NOMO-1 (cell line): ENCODE results near the gene AP1S3.
"Not testable (repeated sequence)": the region's sequence is repeated elsewhere in the genome, so short reads cannot be mapped to it uniquely, and the experiment has no call there.

Source experiments
- DNase-seq, 2 experiments: peaks; one replicate each; lab custom pipeline; 2025; ENCODE audit not compliant: unreplicated experiment in 2 of 2; lab: John Stamatoyannopoulos, UW

Gene AP1S3

DNA sequence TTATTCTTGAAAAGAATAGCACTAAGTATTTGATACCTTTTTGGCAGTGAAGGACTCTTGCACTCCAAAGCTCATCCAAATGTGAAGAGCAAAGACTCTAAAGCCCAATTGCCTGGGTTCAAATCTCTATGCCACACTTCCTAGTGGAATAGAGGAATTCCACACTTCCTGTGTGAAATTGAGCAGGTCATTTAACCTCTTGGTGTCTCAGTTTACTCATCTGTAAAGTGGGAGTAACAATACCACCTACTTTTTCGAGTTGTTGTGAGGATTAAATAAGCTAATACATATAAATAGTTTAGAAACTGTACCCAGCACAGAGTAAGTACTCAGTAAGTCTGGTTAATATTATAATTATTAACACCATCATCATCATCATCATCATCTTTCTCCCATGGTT, 72.6 kb downstream of the AP1S3 start:
- no peak for DNase-seq

DNA sequence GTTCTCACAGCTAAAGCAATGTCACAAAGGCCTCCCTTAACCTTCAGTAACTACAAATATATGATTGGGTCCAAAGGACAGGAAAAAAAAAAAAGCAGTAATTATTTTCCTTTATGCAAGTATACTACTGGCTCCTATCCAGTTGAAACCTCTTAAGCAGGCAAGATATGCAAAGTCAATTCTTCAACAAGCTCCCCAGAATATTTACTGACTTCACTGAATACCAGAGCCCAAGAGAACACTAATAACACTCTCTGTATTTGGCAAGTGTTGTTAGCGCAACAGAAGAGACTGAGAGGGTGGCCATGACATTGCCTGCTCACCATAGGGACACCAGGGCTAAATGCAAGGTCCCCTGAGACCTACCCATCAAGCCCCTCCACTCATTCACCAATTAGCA, 74.5 kb downstream of the AP1S3 start:
- no peak for DNase-seq

DNA sequence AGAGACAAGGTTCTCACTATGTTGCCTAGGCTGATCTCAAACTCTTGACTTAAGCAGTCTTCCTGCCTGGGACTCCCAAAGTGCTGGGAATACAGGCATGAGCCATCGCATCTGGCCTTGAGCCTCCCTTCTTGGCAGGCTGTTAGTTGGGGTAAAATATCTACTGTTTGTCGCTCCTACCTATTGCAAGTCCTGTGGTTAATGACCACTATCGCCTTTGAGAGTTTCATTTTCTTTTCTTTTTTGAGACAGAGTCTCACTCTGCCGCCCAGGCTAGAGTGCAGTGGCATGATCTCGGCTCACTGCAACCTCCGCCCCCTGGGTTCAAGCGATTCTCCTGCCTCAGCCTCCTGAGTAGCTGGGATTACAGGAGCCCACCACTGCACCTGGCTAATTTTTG, 75.6 kb downstream of the AP1S3 start:
- not testable (repeated sequence) for DNase-seq

DNA sequence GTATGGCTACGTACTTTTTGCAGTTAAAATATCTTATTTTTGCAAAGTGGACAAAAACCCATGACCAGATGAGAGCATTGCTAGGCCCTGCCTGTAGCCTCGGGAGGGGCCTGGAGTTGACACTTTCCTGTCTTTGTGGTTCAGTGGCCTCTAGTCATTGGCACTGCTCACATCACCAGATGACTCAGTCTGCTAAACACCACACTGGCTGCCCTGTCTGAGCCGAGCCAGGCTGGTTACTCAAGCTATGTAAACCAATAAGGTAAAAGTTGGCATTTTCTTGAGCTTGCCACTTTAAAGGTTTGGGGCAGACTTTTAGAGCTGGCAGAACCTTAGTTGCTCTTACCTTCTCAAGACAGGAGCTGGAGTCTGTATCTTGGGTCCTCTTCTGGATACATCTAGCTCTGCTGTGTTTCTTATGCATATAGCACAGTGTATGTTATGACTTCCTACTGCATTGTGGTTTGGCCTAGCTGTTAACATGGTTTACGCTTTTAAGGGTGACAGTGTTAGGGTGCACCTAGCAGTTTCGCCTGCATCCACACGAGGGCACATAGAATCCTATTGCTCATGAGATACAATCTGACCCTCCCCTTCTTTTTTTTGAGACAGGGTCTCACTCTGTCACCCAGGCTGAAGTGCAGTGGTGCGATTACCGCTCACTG, 76.4 kb downstream of the AP1S3 start:
- DNase-seq = no peak

DNA sequence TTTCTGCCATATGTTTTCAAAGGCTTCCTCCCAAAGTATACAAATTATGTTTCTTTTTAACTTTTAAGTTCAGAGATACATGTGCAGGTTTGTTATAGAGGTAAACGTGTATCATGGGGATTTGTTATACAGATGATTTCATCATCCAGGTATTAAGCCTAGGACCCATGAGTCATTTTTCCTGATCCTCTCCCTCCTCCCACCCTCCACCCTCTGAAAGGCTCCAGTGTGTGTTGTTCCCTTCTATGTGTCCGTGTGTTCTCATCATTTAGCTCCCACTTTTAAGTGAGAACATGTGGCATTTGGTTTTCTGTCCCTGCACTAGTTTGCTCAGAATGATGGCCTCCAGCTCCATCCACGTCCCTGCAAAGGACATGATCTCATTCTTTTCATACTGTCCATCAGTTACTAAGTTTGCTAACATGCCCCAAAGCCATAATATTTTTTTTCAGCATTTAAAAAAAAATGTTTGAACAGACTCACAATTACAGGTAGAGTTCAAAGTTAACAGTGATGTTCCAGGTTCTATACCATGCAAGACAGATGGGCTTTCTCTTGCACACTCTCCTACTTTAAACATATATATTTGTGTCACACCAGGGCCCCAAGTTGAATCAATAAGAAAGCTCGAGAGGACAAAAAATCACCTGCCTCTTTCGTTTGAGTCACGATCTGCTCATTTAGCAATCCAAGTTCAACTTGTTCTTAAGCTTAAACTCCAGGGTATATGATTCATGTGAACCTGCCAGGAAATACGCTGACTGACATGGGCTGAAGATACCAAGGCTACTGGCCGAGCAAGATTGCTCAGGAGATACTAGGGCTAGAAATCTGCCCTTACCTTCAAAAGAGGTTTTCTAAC, 77.6 kb downstream of the AP1S3 start:
- no peak for DNase-seq

DNA sequence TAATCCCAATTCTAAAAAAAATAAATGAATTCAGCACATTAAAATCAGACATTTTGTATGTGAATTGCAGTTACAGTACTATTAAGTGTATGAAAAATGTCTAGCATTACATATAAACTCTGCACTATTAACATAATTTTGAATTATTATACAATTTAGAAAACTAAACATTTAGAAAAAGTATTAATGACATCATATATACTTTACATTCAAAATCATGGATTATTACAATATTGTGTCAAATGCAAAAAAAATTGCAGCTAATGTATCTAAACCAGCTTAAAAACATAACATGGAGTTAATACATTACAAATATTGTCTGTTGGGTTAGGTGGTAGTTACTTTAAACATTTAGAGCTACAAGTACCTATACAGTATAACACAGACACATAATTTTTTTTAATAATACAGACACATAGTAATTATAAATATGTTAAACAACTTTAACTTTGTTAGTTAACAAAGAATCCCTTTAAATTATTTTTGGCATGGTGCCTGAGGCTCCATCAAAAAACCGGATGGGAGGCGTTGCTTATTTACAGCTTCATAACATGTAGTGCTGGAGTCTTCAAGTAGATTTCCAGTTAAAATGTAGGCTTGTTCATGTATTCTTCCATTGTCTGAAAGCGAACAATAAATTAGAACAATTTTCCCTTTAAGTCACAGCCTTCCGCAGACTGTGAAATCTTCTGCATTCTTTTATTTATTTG, 79.1 kb downstream of the AP1S3 start:
- DNase-seq = no peak

DNA sequence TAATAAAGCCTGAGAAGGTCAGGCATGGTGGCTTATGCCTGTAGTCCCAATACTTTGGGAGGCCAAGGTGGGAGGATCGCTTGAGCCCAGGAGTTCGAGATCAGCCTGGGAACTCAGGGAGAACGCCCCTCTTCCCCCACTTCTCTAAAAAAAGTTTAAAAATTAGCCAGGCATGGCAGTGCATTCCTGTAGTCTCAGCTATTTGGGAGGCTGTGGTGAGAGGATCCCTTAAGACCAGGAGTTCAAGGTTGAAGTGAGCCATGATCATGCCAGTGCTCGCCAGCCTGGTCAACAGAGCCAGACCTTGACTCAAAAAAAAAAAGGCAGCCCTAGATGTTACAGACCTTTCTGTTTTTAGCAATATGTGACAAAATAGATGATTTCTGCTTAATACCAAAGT, 83.4 kb downstream of the AP1S3 start:
- no peak for DNase-seq

DNA sequence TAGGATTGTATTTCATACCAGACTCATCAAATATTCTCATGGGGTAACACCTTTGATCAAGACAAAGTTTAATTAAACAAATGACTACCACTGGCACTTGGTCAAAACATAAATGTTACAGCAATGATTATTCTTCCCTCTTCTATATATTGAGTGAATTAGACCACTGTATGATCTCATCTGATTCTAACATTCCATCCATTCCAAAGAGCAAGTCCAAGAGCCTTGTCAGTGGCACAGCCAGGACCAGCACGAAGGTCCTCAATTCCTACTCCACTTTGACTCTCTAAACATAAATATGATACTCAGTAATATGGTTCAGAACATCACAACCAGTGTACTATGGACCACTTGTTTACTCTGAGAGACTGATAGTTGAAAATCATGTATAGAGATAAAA, 86.4 kb downstream of the AP1S3 start:
- DNase-seq = no peak

DNA sequence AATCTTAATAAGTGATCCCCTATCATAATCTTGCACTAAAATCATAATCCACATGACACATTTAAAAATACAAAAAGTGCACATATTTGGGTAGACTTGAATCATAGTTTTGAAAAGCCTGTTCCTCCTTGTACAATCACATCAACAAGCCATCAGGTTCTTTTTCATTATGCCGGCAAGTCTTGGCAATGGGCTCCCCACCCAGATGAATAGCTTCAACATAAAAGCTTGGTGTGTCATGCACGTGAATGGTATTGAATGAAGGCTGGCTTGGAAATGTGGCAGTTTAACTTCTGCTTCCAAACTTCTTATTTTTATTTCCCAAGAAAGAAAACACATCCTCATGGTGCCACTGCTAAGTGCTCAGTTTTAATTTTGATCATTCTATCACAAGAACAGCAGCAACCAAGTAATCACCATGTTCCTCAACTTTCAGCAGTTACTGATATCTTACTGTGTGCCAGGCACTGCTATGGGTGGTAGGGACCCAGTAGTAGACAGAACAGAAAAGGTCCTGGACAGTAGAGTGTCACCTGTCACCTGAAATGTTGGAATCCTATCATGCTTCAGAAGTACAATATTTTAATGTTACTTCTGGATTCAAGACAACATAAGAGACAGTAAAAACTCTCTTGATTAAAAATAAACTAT, 89.9 kb downstream of the AP1S3 start:
- no peak for DNase-seq

DNA sequence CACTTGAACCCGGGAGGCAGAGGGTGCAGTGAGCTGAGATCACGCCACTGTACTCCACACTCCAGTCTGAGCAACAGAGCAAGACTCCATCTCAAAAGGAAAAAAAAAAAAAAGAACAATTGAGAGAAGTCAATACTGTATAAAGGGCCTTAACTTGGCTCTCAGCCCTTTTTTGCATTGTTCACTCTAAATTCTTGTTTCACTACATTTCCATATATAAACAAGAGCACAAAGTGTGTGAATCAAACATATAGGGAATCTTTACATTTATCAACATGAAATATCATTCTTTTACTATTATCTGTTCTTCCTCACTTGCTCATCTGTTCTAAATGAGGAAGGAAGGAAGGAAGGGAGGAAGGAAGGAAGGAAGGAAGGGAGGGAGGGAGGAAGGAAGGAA, 90.8 kb downstream of the AP1S3 start:
- no peak for DNase-seq

DNA sequence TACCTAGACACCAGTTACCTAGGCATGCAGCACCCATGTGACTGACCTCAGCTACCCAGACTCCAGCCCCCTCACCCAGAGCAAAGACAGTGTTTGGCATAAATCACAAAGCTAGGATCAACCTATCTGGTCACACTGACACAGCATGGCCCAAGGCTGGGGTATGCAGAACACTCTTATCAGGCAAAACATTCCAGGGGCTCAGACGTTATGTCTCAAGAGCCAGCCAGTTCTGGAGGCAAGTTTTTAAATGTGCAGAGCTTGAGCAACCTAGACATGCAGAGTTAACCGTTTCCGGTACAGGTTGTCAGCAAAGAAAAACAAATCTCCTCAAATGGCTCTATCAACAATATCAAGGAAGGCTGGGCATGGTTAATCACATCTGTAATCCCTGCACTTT, 92.8 kb downstream of the AP1S3 start:
- no peak for DNase-seq

DNA sequence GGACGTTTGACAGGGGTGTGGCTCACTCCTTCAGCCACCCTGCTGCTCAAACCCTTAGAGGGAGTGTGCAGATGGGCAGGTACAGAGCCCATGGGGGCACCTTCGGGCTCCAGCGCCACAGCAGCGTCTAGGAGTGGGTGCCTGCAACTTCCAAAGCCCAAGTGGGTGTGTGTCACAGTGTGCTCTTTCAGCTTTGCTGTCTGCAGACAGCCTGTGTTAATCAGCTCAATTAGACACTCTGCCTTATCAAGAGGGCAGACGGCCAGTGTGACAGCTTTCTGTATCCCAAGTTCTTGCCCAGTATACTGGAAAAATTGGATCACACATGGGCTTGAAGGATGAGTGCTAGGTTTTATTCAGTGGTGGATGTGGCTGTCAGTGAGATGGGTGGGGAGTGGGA, 96.7 kb downstream of the AP1S3 start:
- no peak for DNase-seq

DNA sequence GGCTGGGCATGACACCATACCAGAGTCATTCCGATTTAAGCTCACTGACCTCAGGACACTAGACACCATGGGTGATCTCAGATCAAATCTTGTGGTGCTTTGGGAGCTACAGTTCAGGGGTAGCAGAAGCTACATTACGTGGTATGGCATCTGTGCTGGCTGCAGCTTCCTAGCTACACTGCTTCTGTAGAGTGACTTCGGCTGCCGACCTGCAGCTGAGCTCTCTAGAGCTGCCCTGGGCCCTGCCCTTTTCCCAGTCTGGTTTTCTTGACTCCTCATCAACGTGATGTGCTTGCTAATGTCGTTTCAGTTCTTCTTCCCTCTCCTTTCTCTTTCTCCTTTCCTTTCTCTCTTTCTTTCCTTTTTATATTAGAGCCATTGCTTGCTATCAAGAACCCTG, 100.2 kb downstream of the AP1S3 start:
- DNase-seq = no peak

DNA sequence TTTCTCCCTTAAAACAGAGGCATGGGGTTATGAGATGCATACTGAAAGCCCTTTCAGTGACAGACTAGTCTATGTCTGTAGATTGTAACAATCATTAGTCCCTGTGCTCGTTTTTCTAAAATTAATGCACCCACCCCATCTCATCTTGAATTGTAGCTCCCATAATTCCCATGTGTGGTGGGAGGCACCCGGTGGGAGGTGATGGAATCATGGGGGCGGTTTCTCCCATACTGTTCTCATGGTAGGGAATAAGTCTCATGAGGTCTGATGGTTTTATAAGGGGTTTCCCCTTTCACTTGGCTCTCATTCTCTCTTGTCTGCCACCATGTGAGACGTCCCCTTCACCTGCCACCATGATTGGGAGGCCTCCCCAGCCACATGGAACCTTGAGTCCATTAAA, 100.9 kb downstream of the AP1S3 start:
- DNase-seq = no peak

DNA sequence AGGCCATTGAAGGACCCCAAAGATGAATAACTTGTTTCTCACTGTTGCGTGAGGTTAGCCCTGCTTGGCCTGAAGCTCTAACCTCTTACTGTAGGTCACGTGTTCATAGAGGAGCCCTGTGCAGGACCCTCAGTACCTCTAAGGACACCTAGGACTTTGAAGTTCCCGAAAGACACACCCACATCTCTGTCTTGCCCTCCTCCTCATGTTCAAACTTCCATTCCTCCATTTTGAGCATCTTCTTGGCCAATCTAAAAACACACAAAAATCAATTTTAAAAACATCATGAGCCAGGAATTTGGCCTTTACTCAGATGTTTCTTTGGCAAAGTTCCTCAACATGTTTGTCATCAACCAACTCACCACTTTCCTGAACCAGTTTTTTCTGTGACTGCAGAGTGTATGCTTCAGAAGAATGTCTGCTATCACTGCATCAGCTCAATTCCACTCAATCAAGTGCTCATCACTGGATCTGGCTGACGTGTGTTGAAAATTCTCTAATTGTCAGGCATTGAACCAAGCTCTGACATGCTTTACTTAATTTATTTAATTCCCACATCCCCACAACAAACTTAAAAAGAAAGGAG, 101.6 kb downstream of the AP1S3 start:
- no peak for DNase-seq

DNA sequence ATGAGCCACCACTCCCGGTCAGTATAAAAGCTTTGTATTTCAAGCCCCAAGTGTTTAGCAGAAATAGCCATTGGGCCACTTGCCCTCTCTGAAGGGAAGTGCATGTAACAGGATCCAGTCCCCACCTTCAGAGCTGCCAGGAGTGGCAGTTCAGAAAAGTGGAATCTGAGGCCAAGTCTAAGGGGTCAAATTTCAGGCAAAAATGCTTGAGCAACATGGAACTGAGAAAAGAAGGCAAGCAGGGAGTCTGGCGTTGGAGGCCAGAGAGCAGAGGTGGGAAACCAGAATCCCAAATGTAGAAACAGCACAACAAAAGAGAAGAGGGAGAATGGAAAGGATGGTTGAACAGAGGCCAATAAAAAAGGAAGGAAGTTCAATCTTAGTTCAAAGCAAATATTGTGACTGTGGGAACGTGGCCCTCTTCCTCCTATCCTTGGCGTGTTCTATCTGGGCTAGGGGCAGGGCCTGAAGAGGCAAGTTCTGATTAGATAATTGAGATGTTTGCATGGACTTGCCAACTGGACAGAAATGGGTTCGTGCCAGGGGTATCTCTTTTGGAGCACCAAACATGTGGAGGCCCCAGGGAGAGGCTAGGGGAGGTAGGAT, 102.2 kb downstream of the AP1S3 start:
- no peak for DNase-seq

DNA sequence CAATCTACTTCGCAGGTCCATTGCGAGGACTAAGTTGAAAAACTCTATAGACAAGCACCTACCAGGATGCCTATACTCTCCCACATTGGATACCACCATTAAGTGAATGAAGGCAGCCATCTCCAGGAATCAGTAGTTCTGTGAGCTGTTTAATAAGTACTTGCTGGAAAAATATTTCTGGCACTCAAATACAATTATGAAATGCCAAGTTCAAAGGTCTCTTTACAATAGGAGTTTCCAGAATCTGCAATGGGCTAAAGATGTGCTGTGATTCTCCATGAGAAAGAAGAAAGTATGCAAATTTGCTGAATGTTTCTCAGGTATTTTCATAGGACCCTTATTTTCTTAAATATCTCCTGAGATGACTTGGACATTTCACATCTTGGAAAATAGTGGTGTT, 103.0 kb downstream of the AP1S3 start:
- DNase-seq = no peak

DNA sequence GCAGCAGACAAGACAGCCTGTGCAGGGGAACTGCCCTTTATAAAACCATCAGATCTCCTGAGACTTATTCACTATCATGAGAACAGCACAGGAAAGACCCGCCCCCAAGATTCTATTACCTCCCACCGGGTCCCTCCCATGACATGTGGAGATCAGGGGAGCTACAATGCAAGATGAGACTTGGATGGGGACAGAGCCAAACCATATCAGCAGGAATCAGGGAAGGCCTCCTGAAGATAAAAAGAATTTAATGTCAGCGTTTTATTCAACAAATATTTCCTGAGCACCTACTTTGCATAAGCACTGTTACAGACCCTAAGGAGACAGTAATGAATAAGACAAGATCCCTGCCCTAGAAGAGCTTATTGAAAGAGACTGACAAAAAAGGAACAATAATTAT, 105.0 kb downstream of the AP1S3 start:
- no peak for DNase-seq

DNA sequence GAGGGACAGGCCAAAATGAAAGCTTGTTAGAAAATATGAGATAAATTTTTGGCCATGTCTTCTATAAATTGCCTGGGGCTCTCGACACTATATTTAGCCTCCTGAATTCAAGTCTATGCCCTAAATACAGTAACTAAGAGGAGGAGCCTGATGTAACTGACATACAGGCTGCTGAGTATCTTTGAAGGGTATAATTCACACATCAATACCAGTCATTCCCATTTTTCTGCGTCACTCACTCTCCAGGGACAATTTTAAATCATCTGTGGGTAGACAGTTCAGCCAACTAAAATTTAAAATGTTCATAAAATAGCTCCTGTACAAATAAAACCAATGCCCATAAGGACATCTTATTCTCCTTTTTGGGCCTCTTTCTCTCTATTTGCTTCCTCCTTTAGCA, 105.9 kb downstream of the AP1S3 start:
- no peak for DNase-seq

DNA sequence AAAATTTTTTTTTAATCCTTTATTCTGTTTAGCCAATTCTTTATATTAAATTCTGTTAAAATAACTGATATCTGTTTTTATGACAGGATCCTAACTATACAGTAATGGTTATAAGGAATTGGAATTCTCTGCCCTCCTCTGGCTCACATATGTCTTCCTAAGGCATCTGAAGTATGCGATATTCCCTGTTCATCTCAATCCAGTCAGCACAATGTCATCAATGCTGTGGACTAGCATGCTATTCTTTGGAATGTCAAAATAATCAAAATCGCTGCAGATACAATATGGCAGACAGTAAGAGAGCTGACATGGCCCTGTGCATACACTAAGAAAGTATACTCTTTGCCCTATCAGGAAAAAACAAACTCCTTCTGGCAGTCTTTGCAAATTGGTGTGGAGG, 107.6 kb downstream of the AP1S3 start:
- no peak for DNase-seq

DNA sequence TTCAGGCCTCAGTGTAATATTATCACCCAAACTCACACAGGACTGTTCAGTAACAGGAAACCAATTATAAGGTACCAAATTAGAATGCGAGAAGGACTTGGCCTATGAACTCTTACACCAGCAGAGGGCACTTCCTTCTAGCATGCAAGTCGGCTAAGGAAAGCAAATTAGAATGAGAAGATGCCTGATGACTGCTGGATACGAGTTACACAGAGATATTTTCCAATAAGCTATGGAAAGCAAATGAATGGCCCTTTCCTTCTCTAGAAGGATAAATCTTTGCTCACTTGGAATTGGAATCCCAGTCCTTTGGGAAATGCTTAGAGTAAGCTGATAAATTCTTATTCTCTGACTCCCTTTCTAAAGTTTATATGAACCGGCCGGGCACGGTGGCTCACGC, 109.8 kb downstream of the AP1S3 start:
- DNase-seq = peak; percentile 76 to 81
